Calu3 (cell line): ENCODE data around the gene NRIP2. TPM values are rescaled to one million over a fixed set of nuclear protein-coding genes. Genes with fewer than 3 reads are reported as not detected.

Experiments used
- BruUV-seq: library from RNA; stranded (reverse); fragments of 400-500 nt; replicated peaks from 2 replicates; lab custom pipeline; 2021; lab: Mats Ljungman, UMichigan
- CTCF ChIA-PET: fragments of 300-600 bp; sonication (Branson Sonifier 250); formaldehyde crosslinking; loops from one replicate; lab custom pipeline; 2022; ENCODE audit warnings: antibody characterized with exemption; lab: Charles Lee
- DNase-seq: peaks from one replicate; pipeline ENCODE4 v3.0.0; 2022
- H3K27ac Mint-ChIP-seq: one replicate; pipeline ENCODE4 v1.8.0; 2022; ENCODE audit warnings: mixed read lengths; ENCODE audit not compliant: unreplicated experiment
- H3K27me3 Mint-ChIP-seq: one replicate; pipeline ENCODE4 v1.8.0; 2022; ENCODE audit warnings: mixed read lengths; ENCODE audit not compliant: unreplicated experiment
- H3K36me3 Mint-ChIP-seq: one replicate; pipeline ENCODE4 v1.8.0; 2022; ENCODE audit warnings: mild to moderate bottlenecking, moderate library complexity, mixed read lengths; ENCODE audit not compliant: insufficient read depth, unreplicated experiment
- H3K4me1 Mint-ChIP-seq: one replicate; pipeline ENCODE4 v1.8.0; 2022; ENCODE audit warnings: mild to moderate bottlenecking, low read depth, mixed read lengths; ENCODE audit not compliant: unreplicated experiment
- H3K4me3 Mint-ChIP-seq: one replicate; pipeline ENCODE4 v1.8.0; 2022; ENCODE audit warnings: mild to moderate bottlenecking, low read depth, moderate library complexity, mixed read lengths; ENCODE audit not compliant: unreplicated experiment
- H3K9me3 Mint-ChIP-seq: one replicate; pipeline ENCODE4 v1.8.0; 2022; ENCODE audit warnings: low read depth, mixed read lengths; ENCODE audit not compliant: unreplicated experiment
- CTCF ChIP-seq: fragments of 200-600 bp; IDR thresholded peaks from one replicate; pipeline ENCODE4 v1.8.0; 2022; ENCODE audit warnings: antibody characterized with exemption; ENCODE audit not compliant: unreplicated experiment
- intact Hi-C: fragments of 100-400 bp; cut with micrococcal nuclease; formaldehyde crosslinking; loops from one replicate; pipeline ENCODE4 v1.10.0; 2022; ENCODE audit not compliant: unreplicated experiment
- total RNA-seq: library from RNA; stranded (reverse); gene quantifications from 2 replicates; pipeline ENCODE4 v1.2.3, GENCODE V29; 2022

NRIP2 gene
- total RNA-seq, 1 experiment from 2014 or later: not detected

GRCh38 chr12:2857576-2857975 lies 22.7 kb upstream of the NRIP2 start:
- CTCF ChIA-PET: no interaction called here
- Mint-ChIP-seq H3K27ac (no peak overlapping the region), H3K36me3 (peaks cover 26% of the 10 kb centered on the region), H3K4me3 (no peak overlapping the region), H3K9me3 (no peaks in the 10 kb centered on the region), H3K4me1 (no peaks in the 10 kb centered on the region), H3K27me3 (no peaks in the 10 kb centered on the region)
- intact Hi-C loops: no loop called here
- no peak for DNase-seq
- TSS peak; percentile 66 for BruUV-seq
- TF ChIP-seq CTCF: no peak

GRCh38 chr12:2857021-2857431 lies 22.2 kb upstream of the NRIP2 start, which contains the start of gene TEX52:
Gene TEX52, minus strand, starts transcription at chr12:2857039. Its CDS starts 13 bp downstream, at chr12:2857026.
- no peak within 1 kb of the TSS for H3K27ac Mint-ChIP-seq
- no peaks in the 10 kb centered on the region for H3K9me3 Mint-ChIP-seq
- TF ChIP-seq CTCF: no peak
- DNase-seq: no peak
- no TSS peak for BruUV-seq
- CTCF ChIA-PET: no interaction called here
- H3K4me1 Mint-ChIP-seq: no peaks in the 10 kb centered on the region
- H3K27me3 Mint-ChIP-seq: no peaks in the 10 kb centered on the region
- H3K36me3 Mint-ChIP-seq: peaks cover 26% of the 10 kb centered on the region
- H3K4me3 Mint-ChIP-seq: no peak within 1 kb of the TSS
- intact Hi-C loops: no loop called here

- no peak overlapping the region for H3K27ac Mint-ChIP-seq
- CTCF ChIA-PET: no interaction called here
Measured at GRCh38 chr12:2856051-2856450, 21.2 kb upstream of the NRIP2 start.

GRCh38 chr12:2855546-2855945 lies 20.7 kb upstream of the NRIP2 start:
- Mint-ChIP-seq H3K27me3 (no peaks in the 10 kb centered on the region), H3K4me1 (no peaks in the 10 kb centered on the region), H3K36me3 (peaks cover 26% of the 10 kb centered on the region), H3K9me3 (no peaks in the 10 kb centered on the region), H3K27ac (no peak overlapping the region), H3K4me3 (no peak overlapping the region)
- intact Hi-C loops: no loop called here
- no peak for DNase-seq
- BruUV-seq: no TSS peak
- no peak for TF ChIP-seq CTCF
- CTCF ChIA-PET: interaction anchor here (0.7 kb wide), 1 partner anchor 1477 kb away, joined by 4 read pairs; no protein-coding TSS in a partner anchor

More at GRCh38 chr12:2856051-2856450, 21.2 kb upstream of the NRIP2 start:
- no TSS peak for BruUV-seq
- Mint-ChIP-seq H3K4me1 (no peaks in the 10 kb centered on the region), H3K36me3 (peaks cover 26% of the 10 kb centered on the region), H3K27me3 (no peaks in the 10 kb centered on the region), H3K9me3 (no peaks in the 10 kb centered on the region), H3K4me3 (no peak overlapping the region)
- DNase-seq: no peak
- intact Hi-C loops: no loop called here
- TF ChIP-seq CTCF: no peak
